Activated T-cell treated with anti-CD3 and anti-CD28 coated beads, Interleukin-2, amount 50 U/mL, for 4 hours (primary cell): ENCODE results near the gene EPOP. TPM values are rescaled to one million over a fixed set of nuclear protein-coding genes. Genes with fewer than 3 reads are reported as not detected.
A peak's percentile ranks its signal among the peaks of the same experiment; 100 is the strongest.

Experiments used
- ATAC-seq, 2 donors: fragments of 200-7000 bp; cut with Tn5 transposase; one replicate each; pipeline ENCODE4 v1.10.0; 2021
- DNase-seq: peaks from one replicate; pipeline ENCODE4 v3.0.0-alpha.2; 2020
- H3K27me3 Mint-ChIP-seq: one replicate; pipeline ENCODE4 v1.8.0; 2021; ENCODE audit warnings: low read depth, mixed read lengths
- H3K36me3 Mint-ChIP-seq: one replicate; pipeline ENCODE4 v1.8.0; 2022; ENCODE audit warnings: mixed read lengths; ENCODE audit not compliant: insufficient read depth
- H3K4me1 Mint-ChIP-seq: one replicate; pipeline ENCODE4 v1.8.0; 2021; ENCODE audit warnings: low read depth, mixed read lengths
- H3K4me3 Mint-ChIP-seq: one replicate; pipeline ENCODE4 v1.8.0; 2021; ENCODE audit warnings: mild to moderate bottlenecking, moderate library complexity, mixed read lengths
- H3K9me3 Mint-ChIP-seq: one replicate; pipeline ENCODE4 v1.8.0; 2021; ENCODE audit warnings: mixed read lengths
- total RNA-seq, 3 donors: library from RNA; stranded (reverse); gene quantifications; one replicate each; pipeline ENCODE4 v1.2.1, GENCODE V29; 2021

The EPOP gene
- total RNA-seq, 3 donors from 2014 or later = 110 to 131 (median 110) TPM

GRCh38 chr17:38701504-38702165, 26.9 kb upstream of the EPOP start:
- H3K9me3 Mint-ChIP-seq = peaks cover 5% of the 10 kb centered on the region
- H3K4me1 Mint-ChIP-seq = peaks cover 46% of the 10 kb centered on the region
- ATAC-seq = peak; percentile 66 to 68

GRCh38 chr17:38698760-38699159, 24.0 kb upstream of the EPOP start:
- no peak overlapping the region for H3K4me3 Mint-ChIP-seq
- H3K4me1 Mint-ChIP-seq = peaks cover 51% of the 10 kb centered on the region
- H3K36me3 Mint-ChIP-seq = no peaks in the 10 kb centered on the region
- DNase-seq (no peak), ATAC-seq (no peak)
- peaks cover 5% of the 10 kb centered on the region for H3K9me3 Mint-ChIP-seq
- H3K27me3 Mint-ChIP-seq = no peaks in the 10 kb centered on the region

More at GRCh38 chr17:38701504-38702165, 26.9 kb upstream of the EPOP start:
- Mint-ChIP-seq H3K27me3 (no peaks in the 10 kb centered on the region), H3K4me3 (peak overlapping the region; percentile 86), H3K36me3 (peaks cover 2% of the 10 kb centered on the region)
- peak; percentile 71 for DNase-seq

DNA sequence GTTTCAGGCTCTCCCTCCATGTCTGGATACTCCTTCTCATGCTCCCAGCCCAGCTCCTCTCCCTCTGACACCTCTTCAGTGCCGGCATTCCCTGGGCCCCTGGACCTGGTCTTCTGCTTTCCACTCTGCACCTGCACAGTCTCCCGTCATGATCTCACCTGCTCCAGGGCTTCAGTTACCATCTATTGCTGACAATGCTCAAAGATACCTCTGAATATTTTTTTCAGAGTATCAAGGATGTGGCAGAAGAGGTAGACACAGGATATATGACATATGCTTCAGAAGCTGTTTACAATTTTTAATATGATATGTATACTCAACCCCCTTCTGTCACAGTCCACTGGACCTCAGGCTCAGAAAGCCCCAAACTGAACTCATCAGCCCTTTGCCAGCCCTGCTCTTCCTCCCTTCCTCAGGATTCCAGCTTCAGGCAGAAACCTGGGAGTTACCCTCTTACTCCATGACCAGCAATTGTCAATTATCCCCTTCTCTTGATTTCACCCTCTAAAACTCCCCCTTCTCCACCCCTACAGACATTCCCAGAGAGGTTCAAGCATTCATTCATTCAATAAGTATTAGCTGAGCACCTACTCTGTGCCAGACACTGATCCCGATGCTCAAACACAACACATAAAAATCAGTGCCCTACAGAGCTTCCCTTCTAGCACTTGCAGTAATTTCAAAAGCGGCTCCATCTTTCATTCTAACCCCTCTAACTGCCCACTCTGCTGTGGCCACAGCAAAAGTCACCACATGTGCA, 22.5 kb upstream of the EPOP start:
- peaks cover 51% of the 10 kb centered on the region for H3K4me1 Mint-ChIP-seq
- ATAC-seq (no peak), DNase-seq (no peak)
- H3K36me3 Mint-ChIP-seq = no peaks in the 10 kb centered on the region
- H3K27me3 Mint-ChIP-seq = no peaks in the 10 kb centered on the region
- H3K9me3 Mint-ChIP-seq = peaks cover 5% of the 10 kb centered on the region
- H3K4me3 Mint-ChIP-seq = peak overlapping the region; percentile 19

DNA sequence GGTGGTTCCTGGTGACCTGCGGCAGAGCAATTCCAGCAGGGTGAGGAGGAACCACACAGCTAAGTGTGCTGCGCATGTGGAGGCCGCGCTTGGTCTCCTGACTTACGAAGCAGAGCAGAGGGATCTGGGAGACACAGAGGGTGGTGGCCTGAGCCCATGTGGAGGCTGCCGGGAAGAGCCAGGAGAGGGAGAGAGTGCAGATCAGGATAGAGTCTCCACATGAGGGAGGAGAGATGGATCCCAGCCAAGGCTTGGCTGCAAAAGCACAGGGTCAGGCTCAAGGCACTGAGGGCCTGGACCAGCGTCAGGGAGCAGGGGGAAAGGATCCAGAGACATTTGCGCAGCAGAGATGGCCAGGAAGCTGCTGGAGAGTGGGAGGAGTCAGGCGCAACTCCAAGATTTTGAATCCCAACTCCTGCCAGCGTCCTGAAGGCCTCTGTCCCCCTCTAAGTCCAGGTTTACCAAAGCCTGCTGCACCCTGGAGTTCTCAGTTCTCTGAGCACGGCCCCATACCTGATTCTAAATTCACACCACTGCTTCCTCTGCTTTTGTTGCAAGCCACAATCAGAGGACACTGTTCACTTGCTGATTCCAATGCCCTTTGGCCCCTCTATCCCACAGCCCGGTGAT, 19.1 kb upstream of the EPOP start:
- no peak overlapping the region for H3K4me3 Mint-ChIP-seq
- ATAC-seq (no peak), DNase-seq (no peak)
- H3K27me3 Mint-ChIP-seq = no peaks in the 10 kb centered on the region
- H3K36me3 Mint-ChIP-seq = no peaks in the 10 kb centered on the region
- H3K9me3 Mint-ChIP-seq = no peaks in the 10 kb centered on the region
- H3K4me1 Mint-ChIP-seq = peaks cover 22% of the 10 kb centered on the region

GRCh38 chr17:38691154-38691553, 16.4 kb upstream of the EPOP start:
- peaks cover 2% of the 10 kb centered on the region for H3K4me1 Mint-ChIP-seq
- ATAC-seq = no peak
- H3K4me3 Mint-ChIP-seq = no peak overlapping the region
- no peak for DNase-seq
- H3K9me3 Mint-ChIP-seq = no peaks in the 10 kb centered on the region
- H3K36me3 Mint-ChIP-seq = no peaks in the 10 kb centered on the region
- H3K27me3 Mint-ChIP-seq = no peaks in the 10 kb centered on the region

- ATAC-seq (no peak), DNase-seq (no peak)
- Mint-ChIP-seq H3K9me3 (no peaks in the 10 kb centered on the region), H3K4me3 (no peak overlapping the region), H3K27me3 (no peaks in the 10 kb centered on the region), H3K4me1 (no peaks in the 10 kb centered on the region), H3K36me3 (no peaks in the 10 kb centered on the region)
Observed at GRCh38 chr17:38690386-38690785, 15.6 kb upstream of the EPOP start.

GRCh38 chr17:38687286-38687685, 12.5 kb upstream of the EPOP start:
- ATAC-seq (no peak), DNase-seq (no peak)
- no peaks in the 10 kb centered on the region for H3K36me3 Mint-ChIP-seq
- H3K4me3 Mint-ChIP-seq = no peak overlapping the region
- H3K9me3 Mint-ChIP-seq = no peaks in the 10 kb centered on the region
- H3K4me1 Mint-ChIP-seq = no peaks in the 10 kb centered on the region
- H3K27me3 Mint-ChIP-seq = no peaks in the 10 kb centered on the region

GRCh38 chr17:38685491-38685890, 10.7 kb upstream of the EPOP start:
- no peaks in the 10 kb centered on the region for H3K36me3 Mint-ChIP-seq
- no peak overlapping the region for H3K4me3 Mint-ChIP-seq
- no peaks in the 10 kb centered on the region for H3K4me1 Mint-ChIP-seq
- ATAC-seq = no peak
- H3K27me3 Mint-ChIP-seq = no peaks in the 10 kb centered on the region
- no peaks in the 10 kb centered on the region for H3K9me3 Mint-ChIP-seq
- no peak for DNase-seq

- H3K4me1 Mint-ChIP-seq = peaks cover 10% of the 10 kb centered on the region
- ATAC-seq = no peak
- DNase-seq = no peak
- no peaks in the 10 kb centered on the region for H3K9me3 Mint-ChIP-seq
- H3K36me3 Mint-ChIP-seq = no peaks in the 10 kb centered on the region
- no peaks in the 10 kb centered on the region for H3K27me3 Mint-ChIP-seq
- no peak overlapping the region for H3K4me3 Mint-ChIP-seq
Observed at GRCh38 chr17:38681096-38681495, 6.3 kb upstream of the EPOP start.

DNA sequence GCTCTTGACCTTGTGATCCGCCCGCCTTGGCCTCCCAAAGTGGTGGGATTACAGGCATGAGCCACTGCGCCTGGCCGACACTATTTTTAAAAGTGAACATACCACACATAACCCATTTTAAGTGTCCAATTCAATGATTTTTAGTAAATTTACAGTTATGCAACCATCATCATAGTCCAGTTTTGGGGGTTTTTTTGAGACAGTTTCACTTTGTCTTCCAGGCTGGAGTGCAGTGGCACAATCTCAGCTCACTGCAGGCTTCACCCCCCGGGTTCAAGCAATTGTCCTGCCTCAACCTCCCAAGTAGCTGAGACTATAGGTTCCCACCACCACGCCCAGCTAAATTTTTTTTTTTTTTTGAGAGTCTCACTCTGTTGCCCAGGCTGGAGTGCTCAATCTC, 3.1 kb upstream of the EPOP start:
- Mint-ChIP-seq H3K27me3 (no peaks in the 10 kb centered on the region), H3K36me3 (no peaks in the 10 kb centered on the region), H3K4me1 (peaks cover 24% of the 10 kb centered on the region), H3K4me3 (no peak overlapping the region), H3K9me3 (no peaks in the 10 kb centered on the region)
- DNase-seq (no peak), ATAC-seq (no peak)

GRCh38 chr17:38676706-38677504, 2.1 kb upstream of the EPOP start:
- H3K4me3 Mint-ChIP-seq = peak overlapping the region; percentile 27

GRCh38 chr17:38674014-38674748, 576 bp downstream of the EPOP start:
- Mint-ChIP-seq H3K36me3 (no peaks in the 10 kb centered on the region), H3K4me1 (peaks cover 40% of the 10 kb centered on the region), H3K4me3 (peak overlapping the region; percentile 69), H3K9me3 (no peaks in the 10 kb centered on the region), H3K27me3 (peaks cover 29% of the 10 kb centered on the region)
- DNase-seq = peak; percentile 21
- ATAC-seq = peak; percentile 14 to 16

More at GRCh38 chr17:38676706-38677504, 2.1 kb upstream of the EPOP start:
- ATAC-seq (peak; percentile 47 to 49), DNase-seq (peak; percentile 82)
- Mint-ChIP-seq H3K27me3 (peaks cover 5% of the 10 kb centered on the region), H3K36me3 (no peaks in the 10 kb centered on the region), H3K9me3 (no peaks in the 10 kb centered on the region), H3K4me1 (peaks cover 30% of the 10 kb centered on the region)

DNA sequence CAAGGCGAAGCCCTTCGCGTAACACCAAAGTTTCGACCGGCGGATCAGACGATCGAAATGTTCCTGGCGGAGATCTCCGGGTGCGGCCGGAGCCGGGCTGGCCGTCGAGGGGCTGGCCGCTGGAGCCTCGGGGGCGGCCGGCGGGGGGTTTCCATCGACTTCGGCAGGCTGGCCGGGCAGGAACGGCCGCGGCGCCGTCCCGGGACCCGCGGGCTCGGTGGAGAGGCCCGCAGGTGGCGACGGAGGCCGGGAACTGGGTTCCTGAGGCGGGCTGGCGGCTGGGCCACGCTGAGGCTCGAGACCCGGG, 1.1 kb downstream of the EPOP start:
- peaks cover 34% of the 10 kb centered on the region for H3K27me3 Mint-ChIP-seq
- peaks cover 40% of the 10 kb centered on the region for H3K4me1 Mint-ChIP-seq
- H3K4me3 Mint-ChIP-seq = peak overlapping the region; percentile 83
- ATAC-seq (peak; percentile 1 to 5), DNase-seq (no peak)
- no peaks in the 10 kb centered on the region for H3K9me3 Mint-ChIP-seq
- H3K36me3 Mint-ChIP-seq = no peaks in the 10 kb centered on the region
